Activated CD8-positive, alpha-beta T cell treated with anti-CD3 and anti-CD28 coated beads, Interleukin-2, amount 10 ng/mL, durations not matched to agents 7 days and 5 days (primary cell): ENCODE measurements around the gene CHI3L2. TPM values are rescaled to one million over a fixed set of nuclear protein-coding genes. Genes with fewer than 3 reads are reported as not detected.

Experiments
- ATAC-seq: fragments of 150-1000 bp; cut with Tn5 transposase; one replicate; pipeline ENCODE4 v1.10.0; 2021; ENCODE audit warnings: moderate library complexity
- CTCF ChIA-PET: fragments of 350-600 bp; sonication (Branson Sonifier 250); formaldehyde crosslinking; loops from one replicate; lab custom pipeline; 2021; ENCODE audit warnings: antibody characterized with exemption; lab: Charles Lee
- POLR2A ChIA-PET: fragments of 350-600 bp; sonication (Branson Sonifier 250); formaldehyde crosslinking; loops from one replicate; lab custom pipeline; 2021; ENCODE audit warnings: antibody characterized with exemption; lab: Charles Lee
- DNase-seq: peaks from one replicate; pipeline ENCODE4 v3.0.0-alpha.2; 2020
- H3K27ac Mint-ChIP-seq: one replicate; pipeline ENCODE4 v1.8.0; 2021; ENCODE audit warnings: mild to moderate bottlenecking, mixed read lengths
- H3K27me3 Mint-ChIP-seq: one replicate; pipeline ENCODE4 v1.8.0; 2021; ENCODE audit warnings: low read depth, mixed read lengths
- H3K36me3 Mint-ChIP-seq: one replicate; pipeline ENCODE4 v1.8.0; 2021; ENCODE audit warnings: low read depth, mixed read lengths
- H3K4me1 Mint-ChIP-seq: one replicate; pipeline ENCODE4 v1.8.0; 2021; ENCODE audit warnings: low read depth, mixed read lengths
- H3K4me3 Mint-ChIP-seq: one replicate; pipeline ENCODE4 v1.8.0; 2021; ENCODE audit warnings: mild to moderate bottlenecking, mixed read lengths
- H3K9me3 Mint-ChIP-seq: one replicate; pipeline ENCODE4 v1.8.0; 2022; ENCODE audit warnings: mixed read lengths; ENCODE audit not compliant: insufficient read depth
- total RNA-seq, 2 experiments: library from RNA; stranded (reverse); gene quantifications; one replicate each; pipeline ENCODE4 v1.2.3, GENCODE V29; 2021

The CHI3L2 gene
- total RNA-seq, 2 experiments from 2014 or later, result 23.8 to 27.0 TPM

DNA sequence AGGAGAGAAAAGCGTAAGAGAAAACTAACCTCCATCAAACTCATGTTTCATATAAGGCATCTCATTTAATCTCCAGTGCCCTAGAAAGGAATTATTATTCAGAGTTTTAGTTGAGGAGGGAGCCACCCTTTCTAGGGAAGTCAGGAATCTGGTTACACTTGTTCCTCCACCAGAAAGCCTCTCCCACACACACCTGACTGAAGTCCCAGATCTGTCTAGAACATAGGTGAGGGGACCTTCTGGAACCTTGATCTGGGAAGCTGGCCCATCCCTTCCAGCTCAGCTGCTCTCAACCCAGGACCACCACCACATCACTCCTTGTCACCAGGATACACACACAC lies 25.2 kb upstream of the CHI3L2 start:
- H3K4me1 Mint-ChIP-seq, result peaks cover 56% of the 10 kb centered on the region
- H3K36me3 Mint-ChIP-seq, result peaks cover 43% of the 10 kb centered on the region
- no peaks in the 10 kb centered on the region for H3K9me3 Mint-ChIP-seq

GRCh38 chr1:111202707-111203623 lies 24.5 kb upstream of the CHI3L2 start:
- Mint-ChIP-seq H3K27ac (peak overlapping the region; percentile 99), H3K9me3 (no peaks in the 10 kb centered on the region), H3K4me3 (peak overlapping the region; percentile 99), H3K27me3 (no peaks in the 10 kb centered on the region), H3K36me3 (peaks cover 36% of the 10 kb centered on the region), H3K4me1 (peaks cover 62% of the 10 kb centered on the region)
- CTCF ChIA-PET, result interaction anchor here (0.8 to 14.9 kb wide), 2 partner anchors 15 to 19 kb away, joined by 3 to 528 read pairs; partner anchors contain the start of gene CHI3L2
- ATAC-seq (no peak), DNase-seq (no peak)
- POLR2A ChIA-PET, result interaction anchor here (0.8 to 10.4 kb wide), 4 partner anchors 14 to 329 kb away, joined by 3 to 570 read pairs (median 4); no protein-coding TSS in a partner anchor

More for the DNA sequence above, 25.2 kb upstream of the CHI3L2 start:
- no peak for DNase-seq
- ChIA-PET CTCF (interaction anchor here (1.8 to 14.9 kb wide), 2 partner anchors 9 to 19 kb away, joined by 3 to 528 read pairs; partner anchors contain the start of gene CHI3L2), POLR2A (interaction anchor here (0.8 to 10.4 kb wide), 3 partner anchors 14 to 63 kb away, joined by 5 to 570 read pairs (median 5); partner anchors contain the start of genes CEPT1 and DRAM2)
- peak overlapping the region; percentile 99 for H3K27ac Mint-ChIP-seq
- no peak for ATAC-seq
- H3K4me3 Mint-ChIP-seq, result peak overlapping the region; percentile 99
- H3K27me3 Mint-ChIP-seq, result no peaks in the 10 kb centered on the region

- no peaks in the 10 kb centered on the region for H3K9me3 Mint-ChIP-seq
- ATAC-seq, result peak; percentile 51
- H3K27me3 Mint-ChIP-seq, result no peaks in the 10 kb centered on the region
- peaks cover 69% of the 10 kb centered on the region for H3K4me1 Mint-ChIP-seq
- CTCF ChIA-PET, result interaction anchor here (0.8 to 14.9 kb wide), 2 partner anchors 16 to 18 kb away, joined by 3 to 528 read pairs; partner anchors contain the start of gene CHI3L2
- H3K36me3 Mint-ChIP-seq, result peaks cover 29% of the 10 kb centered on the region
- H3K4me3 Mint-ChIP-seq, result peak overlapping the region; percentile 99
- peak overlapping the region; percentile 99 for H3K27ac Mint-ChIP-seq
- peak; percentile 94 for DNase-seq
- POLR2A ChIA-PET, result interaction anchor here (0.8 to 10.4 kb wide), 4 partner anchors 13 to 330 kb away, joined by 3 to 570 read pairs (median 4); no protein-coding TSS in a partner anchor
Observed at GRCh38 chr1:111203681-111204200, 23.8 kb upstream of the CHI3L2 start.

DNA sequence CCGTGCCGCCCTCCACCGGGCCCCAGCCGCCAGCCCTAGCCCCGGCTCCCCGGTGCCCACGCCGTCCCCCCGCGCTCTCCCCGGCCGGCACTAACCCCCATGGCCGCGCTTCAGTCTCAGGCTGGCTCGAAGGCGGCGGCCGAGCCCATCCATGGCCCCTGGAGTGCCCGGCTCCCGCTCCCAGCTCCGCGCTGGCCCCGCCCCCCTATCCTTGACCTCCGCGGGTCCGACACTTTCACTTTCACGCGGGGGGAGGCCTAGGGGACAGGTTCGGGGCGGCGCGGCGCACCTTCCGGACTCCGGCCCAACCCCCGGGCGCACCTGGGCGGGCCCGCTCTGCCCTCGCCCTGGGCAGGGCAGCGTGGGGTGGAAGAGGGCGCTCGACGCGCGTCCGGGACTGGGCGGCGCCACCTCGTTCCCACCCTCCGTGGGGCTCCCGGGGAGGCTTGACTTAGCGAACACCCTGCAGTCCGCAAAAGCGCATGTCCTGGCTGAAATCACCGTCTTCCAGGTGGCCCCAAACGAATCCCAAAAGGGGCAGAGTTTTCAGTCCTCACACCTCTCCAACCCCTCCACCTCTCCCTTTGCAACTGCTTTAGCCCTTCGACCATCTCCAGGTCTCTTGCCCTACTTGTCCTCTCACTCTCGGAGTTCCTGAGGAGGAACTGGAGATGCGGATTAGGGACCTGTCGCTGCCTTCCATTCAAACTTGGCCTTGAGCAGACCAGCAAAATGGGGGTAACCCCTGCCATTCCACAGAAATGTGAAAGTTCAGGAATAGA lies 23.1 kb upstream of the CHI3L2 start:
- DNase-seq, result peak; percentile 79
- peak overlapping the region; percentile 99 for H3K27ac Mint-ChIP-seq
- H3K27me3 Mint-ChIP-seq, result no peaks in the 10 kb centered on the region
- peaks cover 22% of the 10 kb centered on the region for H3K36me3 Mint-ChIP-seq
- no peaks in the 10 kb centered on the region for H3K9me3 Mint-ChIP-seq
- CTCF ChIA-PET, result interaction anchor here (0.8 to 14.9 kb wide), 2 partner anchors 17 kb away, joined by 3 to 528 read pairs; partner anchors contain the start of gene CHI3L2
- peak overlapping the region; percentile 99 for H3K4me3 Mint-ChIP-seq
- POLR2A ChIA-PET, result interaction anchor here (0.9 to 10.4 kb wide), 3 partner anchors 12 to 272 kb away, joined by 3 to 570 read pairs (median 5); no protein-coding TSS in a partner anchor
- peaks cover 74% of the 10 kb centered on the region for H3K4me1 Mint-ChIP-seq
- ATAC-seq, result peak; percentile 65

GRCh38 chr1:111204983-111205713 lies 22.4 kb upstream of the CHI3L2 start:
- ChIA-PET POLR2A (interaction anchor here (10.4 kb wide), 1 partner anchor 12 kb away, joined by 570 read pairs; no protein-coding TSS in a partner anchor), CTCF (interaction anchor here (14.9 kb wide), 1 partner anchor 16 kb away, joined by 528 read pairs; the partner anchor contains the start of gene CHI3L2)
- H3K27ac Mint-ChIP-seq, result peak overlapping the region; percentile 99
- no peaks in the 10 kb centered on the region for H3K9me3 Mint-ChIP-seq
- no peak for ATAC-seq
- peaks cover 80% of the 10 kb centered on the region for H3K4me1 Mint-ChIP-seq
- H3K27me3 Mint-ChIP-seq, result no peaks in the 10 kb centered on the region
- DNase-seq, result peak; percentile 19
- H3K36me3 Mint-ChIP-seq, result peaks cover 15% of the 10 kb centered on the region
- peak overlapping the region; percentile 99 for H3K4me3 Mint-ChIP-seq

DNA sequence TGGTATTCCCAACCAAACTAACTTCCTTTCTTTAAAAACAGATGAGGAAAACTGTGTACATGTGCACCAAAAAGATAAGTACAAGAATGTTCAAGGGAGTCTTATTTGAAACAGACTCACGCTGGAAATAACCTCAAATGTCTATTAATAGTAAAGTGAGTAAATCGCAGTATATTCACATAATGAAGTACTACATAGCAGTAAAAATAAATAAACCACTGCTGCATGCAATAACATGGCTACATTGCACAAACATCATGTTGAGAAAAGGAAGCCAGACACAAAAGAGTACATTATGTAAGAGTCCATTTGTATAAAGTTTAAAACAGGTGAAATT lies 21.8 kb upstream of the CHI3L2 start:
- Mint-ChIP-seq H3K9me3 (no peaks in the 10 kb centered on the region), H3K36me3 (peaks cover 9% of the 10 kb centered on the region), H3K27ac (no peak overlapping the region), H3K27me3 (no peaks in the 10 kb centered on the region), H3K4me3 (no peak overlapping the region), H3K4me1 (peaks cover 79% of the 10 kb centered on the region)
- ChIA-PET CTCF (interaction anchor here (1.2 kb wide), 1 partner anchor 9 kb away, joined by 3 read pairs; no protein-coding TSS in a partner anchor), POLR2A (interaction anchor here (2.8 kb wide), 1 partner anchor 10 kb away, joined by 12 read pairs; no protein-coding TSS in a partner anchor)
- DNase-seq, result no peak
- ATAC-seq, result no peak

GRCh38 chr1:111208921-111209320 lies 18.6 kb upstream of the CHI3L2 start:
- Mint-ChIP-seq H3K27ac (no peak overlapping the region), H3K4me1 (peaks cover 75% of the 10 kb centered on the region), H3K4me3 (no peak overlapping the region), H3K36me3 (peaks cover 3% of the 10 kb centered on the region), H3K27me3 (no peaks in the 10 kb centered on the region), H3K9me3 (no peaks in the 10 kb centered on the region)
- DNase-seq, result no peak
- no peak for ATAC-seq
- CTCF ChIA-PET, result interaction anchor here (0.8 kb wide), 1 partner anchor 14 kb away, joined by 3 read pairs; no protein-coding TSS in a partner anchor
- POLR2A ChIA-PET, result no interaction called here

GRCh38 chr1:111209622-111210021 lies 17.9 kb upstream of the CHI3L2 start:
- Mint-ChIP-seq H3K27me3 (no peaks in the 10 kb centered on the region), H3K9me3 (no peaks in the 10 kb centered on the region), H3K36me3 (peaks cover 3% of the 10 kb centered on the region), H3K4me1 (peaks cover 80% of the 10 kb centered on the region), H3K27ac (no peak overlapping the region), H3K4me3 (no peak overlapping the region)
- ATAC-seq (no peak), DNase-seq (no peak)
- ChIA-PET POLR2A (no interaction called here), CTCF (interaction anchor here (0.8 kb wide), 1 partner anchor 14 kb away, joined by 3 read pairs; no protein-coding TSS in a partner anchor)

GRCh38 chr1:111211921-111212320 lies 15.6 kb upstream of the CHI3L2 start:
- Mint-ChIP-seq H3K36me3 (peaks cover 3% of the 10 kb centered on the region), H3K27ac (no peak overlapping the region), H3K4me1 (peaks cover 82% of the 10 kb centered on the region), H3K9me3 (no peaks in the 10 kb centered on the region), H3K4me3 (no peak overlapping the region), H3K27me3 (no peaks in the 10 kb centered on the region)
- CTCF ChIA-PET, result no interaction called here
- DNase-seq (no peak), ATAC-seq (no peak)
- POLR2A ChIA-PET, result interaction anchor here (11.0 kb wide), 1 partner anchor 12 kb away, joined by 570 read pairs; the partner anchor contains the start of gene DENND2D

- Mint-ChIP-seq H3K9me3 (no peaks in the 10 kb centered on the region), H3K4me3 (peak overlapping the region; percentile 76), H3K27me3 (no peaks in the 10 kb centered on the region), H3K4me1 (peaks cover 84% of the 10 kb centered on the region), H3K36me3 (peaks cover 5% of the 10 kb centered on the region), H3K27ac (peak overlapping the region; percentile 91)
- ChIA-PET POLR2A (interaction anchor here (11.0 kb wide), 1 partner anchor 13 kb away, joined by 570 read pairs; the partner anchor contains the start of gene DENND2D), CTCF (interaction anchor here (0.7 kb wide), 1 partner anchor 11 kb away, joined by 4 read pairs; no protein-coding TSS in a partner anchor)
- no peak for ATAC-seq
- no peak for DNase-seq
Observed at GRCh38 chr1:111212634-111213335, 14.7 kb upstream of the CHI3L2 start.
